Activated CD8-positive, alpha-beta memory T cell treated with anti-CD3 and anti-CD28 coated beads for 48 hours (primary cell): ENCODE results near the gene OSBPL9.
"Not testable (repeated sequence)": the region's sequence is repeated elsewhere in the genome, so short reads cannot be mapped to it uniquely, and the experiment has no call there.

Source experiments
- DNase-seq, 3 experiments: peaks; one replicate each; pipeline ENCODE4 v3.0.0-alpha.2; 2020; ENCODE audit warnings: low read depth in 2 of 3, low spot score in 2 of 3

Gene OSBPL9

DNA sequence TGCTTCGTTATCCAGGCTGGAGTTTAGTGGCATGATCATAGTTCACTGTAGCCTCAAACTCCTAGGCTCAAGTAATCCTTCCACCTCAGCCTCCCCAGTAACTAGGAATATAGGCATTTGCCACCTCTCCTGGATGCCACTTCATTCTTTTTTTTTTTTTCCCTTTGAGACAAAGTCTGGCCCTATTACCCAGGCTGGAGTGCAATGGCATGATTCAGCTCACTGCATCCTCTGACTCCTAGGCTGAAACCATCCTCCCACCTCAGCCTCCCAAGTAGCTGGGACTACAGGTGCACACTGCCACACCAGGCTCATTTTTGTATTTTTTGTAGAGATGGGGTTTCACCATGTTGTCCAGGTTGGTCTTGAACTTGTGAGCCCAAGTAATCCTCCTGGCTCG, 19.3 kb downstream of the OSBPL9 start:
- DNase-seq: no peak

DNA sequence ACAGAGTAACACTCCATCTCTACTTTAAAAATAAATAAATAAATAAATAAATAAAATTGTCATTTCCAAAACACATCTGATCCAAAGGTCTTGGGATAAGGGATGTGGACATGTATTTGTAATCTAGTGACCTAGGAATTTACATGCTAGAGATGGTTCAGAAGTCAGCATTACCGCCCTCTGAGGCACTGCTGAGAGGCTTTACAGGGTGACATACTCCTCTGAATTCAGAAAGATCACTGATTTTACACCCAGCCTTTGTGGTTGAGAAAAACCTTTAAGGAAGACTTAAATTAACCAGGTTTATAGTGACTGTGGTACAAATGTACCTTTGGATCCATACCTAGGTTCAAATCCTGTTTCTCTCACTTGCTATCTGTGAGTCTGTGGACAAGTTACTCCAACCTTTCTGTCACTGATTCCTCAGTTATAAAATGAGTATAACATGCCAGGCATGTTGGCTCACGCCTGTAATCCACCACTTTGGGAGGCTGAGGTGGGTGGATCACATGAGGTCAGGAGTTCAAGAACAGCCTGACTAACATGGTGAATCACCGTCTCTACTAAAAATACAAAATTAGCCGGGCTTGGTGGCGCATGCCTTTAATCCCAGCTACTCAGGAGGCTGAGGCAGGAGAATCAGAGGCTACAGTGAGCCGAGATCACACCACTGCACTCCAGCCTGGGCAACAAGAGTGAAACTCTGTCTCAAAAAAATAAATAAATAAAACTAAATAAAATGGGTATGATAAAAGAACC, 20.1 kb downstream of the OSBPL9 start:
- no peak for DNase-seq

DNA sequence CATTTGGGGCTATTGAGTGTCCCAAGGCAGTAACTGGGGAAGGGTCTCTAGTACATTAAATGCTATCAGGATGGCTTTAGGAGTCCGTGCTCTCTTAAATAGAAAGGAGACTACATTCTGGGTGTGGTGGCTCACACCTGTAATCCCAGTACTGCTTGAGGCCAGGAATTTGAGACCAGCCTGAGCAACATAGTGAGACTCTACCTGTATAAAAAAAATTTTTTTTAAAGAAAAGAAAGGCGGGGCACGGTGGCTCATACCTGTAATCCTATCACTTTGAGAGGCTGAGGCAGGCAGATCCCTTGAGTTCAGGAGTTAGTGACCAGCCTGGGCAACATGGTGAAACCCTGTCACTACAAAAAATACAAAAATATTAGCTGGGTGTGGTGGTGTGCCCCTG, 21.5 kb downstream of the OSBPL9 start:
- no peak for DNase-seq

DNA sequence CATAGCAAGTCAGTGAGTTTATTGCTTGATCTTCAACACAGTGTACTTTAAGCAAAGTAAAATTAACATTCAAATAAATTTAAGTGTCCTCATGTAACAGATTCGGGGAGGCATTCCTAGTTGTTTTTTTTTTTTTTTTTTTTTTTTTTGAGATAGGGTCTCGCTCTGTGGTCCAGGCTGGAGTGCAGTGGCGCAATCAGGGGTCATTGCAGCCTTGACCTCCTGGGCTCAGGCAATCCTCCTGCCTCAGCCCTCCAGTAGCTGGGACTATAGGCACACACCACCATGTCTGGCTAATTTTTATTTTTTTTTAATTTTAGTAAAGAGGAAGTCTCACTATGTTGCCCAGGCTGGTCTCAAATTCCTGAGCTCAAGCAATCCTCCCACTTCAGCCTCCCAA, 22.8 kb downstream of the OSBPL9 start:
- DNase-seq: no peak

DNA sequence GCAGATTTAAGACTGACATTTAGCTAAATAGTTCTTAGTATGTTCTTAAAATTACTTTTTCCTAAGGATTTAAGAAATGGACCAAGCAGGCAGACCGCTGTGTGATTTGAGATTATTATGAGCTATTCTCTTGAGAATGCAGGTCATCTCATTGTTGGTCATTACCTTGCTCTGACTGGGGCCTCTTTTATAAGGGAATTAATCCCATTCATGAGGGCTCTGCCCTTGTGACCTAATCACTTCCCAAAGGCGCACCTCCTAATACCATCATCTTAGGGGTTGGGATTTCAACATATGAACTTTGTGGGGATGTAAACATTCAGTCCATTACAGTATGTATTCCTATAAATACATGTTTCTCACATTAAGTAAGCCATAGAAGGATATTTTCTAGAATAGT, 24.2 kb downstream of the OSBPL9 start:
- DNase-seq: no peak

DNA sequence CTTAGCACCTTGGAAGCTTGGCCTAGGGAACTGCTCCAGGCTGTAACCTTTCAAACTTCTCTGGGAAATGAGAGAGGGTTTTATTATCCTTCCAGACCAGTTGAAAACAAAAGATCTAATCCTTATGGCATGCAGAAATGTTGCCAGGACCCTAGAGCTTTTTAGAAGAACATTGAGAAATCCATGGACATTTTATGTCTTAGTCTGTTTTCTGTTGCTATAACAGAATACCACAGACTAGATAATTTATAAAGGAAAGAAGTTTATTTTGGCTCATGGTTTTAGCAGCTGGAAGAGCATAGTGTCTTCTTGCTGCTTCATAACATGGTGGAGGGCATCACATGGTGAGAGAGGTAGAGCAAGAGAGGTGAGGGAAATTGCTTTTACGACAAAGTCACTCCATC, 25.8 kb downstream of the OSBPL9 start:
- no peak for DNase-seq

DNA sequence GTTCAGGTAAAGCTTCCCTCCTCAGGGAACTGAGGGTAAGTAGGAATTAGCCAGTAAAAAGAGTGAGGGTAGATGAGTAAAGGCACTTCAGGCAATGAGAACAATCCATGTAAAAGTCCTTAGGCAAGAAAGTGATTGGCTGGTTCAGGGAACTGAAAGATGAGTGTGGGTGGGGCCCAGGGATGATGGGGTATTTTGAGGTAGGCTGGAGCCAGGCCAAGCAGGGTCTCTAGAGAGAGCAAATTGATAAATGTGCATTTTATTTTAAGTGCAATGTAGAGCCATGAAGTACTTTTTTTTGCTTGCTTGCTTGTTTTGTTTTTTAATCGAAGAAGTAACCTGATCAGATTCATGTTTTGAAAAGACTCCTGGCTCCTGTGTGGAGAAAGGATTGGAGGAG, 26.5 kb downstream of the OSBPL9 start:
- DNase-seq: no peak

DNA sequence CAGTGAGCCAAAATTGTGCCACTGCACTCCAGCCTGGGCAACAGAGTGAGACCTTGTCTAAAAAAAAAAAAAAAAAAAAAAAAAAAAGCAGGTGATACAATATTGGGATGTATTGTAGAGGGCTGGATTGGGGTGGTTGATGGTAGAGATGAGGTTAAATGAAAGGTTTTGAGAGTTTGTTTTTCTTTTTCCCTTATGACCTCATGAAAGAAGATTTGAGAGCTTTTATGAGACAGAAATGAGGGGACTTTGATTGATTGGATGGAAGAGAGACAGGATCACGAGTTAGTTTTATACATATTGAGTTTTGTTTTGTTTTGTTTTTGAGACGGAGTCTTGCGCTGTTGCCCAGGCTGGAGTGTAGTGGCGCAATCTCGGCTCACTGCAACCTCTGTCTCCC, 27.1 kb downstream of the OSBPL9 start:
- no peak for DNase-seq

DNA sequence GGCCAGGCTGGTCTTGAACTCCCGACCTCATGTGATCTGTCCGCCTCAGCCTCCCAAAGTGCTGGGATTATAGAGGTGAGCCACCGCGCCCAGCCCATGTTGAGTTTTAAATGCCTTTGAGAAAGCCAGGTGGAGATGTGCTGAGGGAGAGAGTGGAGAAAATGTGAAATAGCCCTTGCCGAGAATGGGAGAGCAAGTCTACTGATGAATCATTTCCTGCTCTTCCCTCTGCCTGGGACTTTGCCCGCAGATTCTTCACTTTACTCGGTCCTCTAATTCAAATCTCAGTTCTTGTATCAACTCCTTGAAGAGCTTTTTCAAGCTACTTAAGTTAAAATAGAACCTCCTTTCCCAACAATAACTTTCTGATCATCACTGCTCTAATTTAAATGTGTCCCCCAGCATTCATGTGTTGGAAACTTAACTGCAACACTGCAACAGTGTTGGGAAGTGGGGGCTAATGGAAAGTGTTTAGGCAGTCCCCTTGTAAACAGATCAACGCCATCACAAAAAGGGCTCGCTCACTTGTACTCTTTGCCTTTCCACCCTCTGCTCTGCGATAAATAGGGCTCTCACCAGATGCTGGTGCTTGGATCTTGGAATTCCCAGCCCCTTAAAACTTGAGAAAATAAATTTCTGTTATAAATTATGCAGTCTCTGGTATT, 27.8 kb downstream of the OSBPL9 start:
- no peak for DNase-seq

DNA sequence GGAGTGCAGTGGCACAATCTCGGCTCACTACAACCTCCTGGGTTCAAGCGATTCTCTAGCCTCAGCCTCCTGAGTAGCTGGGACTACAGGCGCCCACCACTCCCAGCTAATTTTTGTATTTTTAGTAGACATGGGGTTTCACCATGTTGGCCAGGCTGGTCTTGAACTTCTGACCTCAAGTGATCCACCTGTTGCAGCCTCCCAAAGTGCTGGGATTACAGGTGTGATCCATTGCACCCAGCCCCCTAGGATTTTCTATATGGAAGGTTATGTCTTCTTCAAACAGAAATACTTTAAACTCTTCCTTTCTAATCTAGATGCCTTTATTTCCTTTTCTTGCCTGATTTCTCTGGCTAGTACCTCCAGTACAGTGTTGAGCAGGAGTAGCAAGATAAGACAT, 29.7 kb downstream of the OSBPL9 start:
- DNase-seq: not testable (repeated sequence)

DNA sequence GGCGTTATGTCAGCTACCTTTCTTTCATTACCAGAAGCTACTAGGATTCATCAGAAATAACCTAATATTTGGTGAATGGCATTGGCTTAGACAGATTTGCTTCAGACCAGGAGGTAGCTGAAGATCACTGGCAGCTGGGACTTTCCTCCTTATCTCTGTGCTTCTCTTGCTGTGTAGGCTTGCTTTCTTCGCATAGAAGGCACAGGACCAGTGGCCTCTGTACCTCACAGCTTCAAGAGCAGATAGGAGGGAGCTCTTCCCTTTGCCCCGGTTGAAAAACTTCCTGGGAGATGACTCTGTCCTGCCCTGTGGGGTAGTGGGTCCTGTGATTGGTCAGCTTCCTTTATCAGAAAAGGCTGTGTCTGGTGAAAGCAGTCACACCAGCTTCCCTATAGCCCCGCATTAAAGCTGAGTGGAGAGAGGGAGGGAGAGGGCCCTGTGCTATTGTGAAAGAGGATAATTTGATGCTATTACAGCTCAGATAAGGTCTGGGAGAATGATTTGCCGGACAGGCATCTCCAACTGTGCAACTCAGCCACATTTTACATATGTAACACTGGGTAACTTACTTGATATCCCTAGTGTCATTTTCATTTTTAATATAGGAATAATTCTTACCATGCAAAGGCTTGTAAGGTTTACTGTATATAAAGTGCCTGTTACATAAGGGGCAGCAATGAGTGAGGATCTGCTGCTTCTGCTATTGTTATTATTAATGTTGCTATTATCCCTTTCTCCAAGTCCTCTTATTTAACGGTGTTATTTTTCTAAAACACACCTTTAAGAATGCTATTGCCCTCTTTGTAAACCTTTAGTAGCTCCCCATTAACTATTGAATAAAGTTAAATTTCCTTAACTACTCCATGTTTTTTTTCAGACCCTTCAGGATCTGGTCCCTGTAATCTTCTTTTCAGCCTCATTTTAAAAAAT, 31.6 kb downstream of the OSBPL9 start:
- DNase-seq: no peak

DNA sequence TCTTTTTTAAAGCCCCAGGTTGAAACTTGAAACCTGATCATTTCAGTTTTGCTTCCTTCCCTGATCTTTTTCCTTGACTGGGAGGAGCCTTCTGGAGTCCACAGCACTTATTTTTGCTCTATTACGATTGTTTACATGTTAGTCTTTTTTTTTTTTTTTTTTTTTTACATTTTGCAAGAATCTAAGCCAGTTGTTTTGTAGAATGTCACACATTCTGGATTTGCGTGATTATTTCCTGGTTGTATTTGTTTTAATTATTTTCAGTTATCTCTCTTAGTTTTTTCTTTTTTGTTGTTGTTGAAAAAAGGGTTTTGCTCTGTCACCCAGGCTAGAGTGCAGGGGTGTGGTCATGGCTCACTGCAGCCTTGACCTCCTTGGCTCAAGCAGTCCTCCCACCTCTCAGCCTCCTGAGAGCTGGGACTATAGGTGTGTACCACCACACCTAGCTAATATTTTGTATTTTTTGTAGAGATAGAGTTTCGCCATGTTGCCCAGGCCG, 32.8 kb downstream of the OSBPL9 start:
- DNase-seq: no peak

DNA sequence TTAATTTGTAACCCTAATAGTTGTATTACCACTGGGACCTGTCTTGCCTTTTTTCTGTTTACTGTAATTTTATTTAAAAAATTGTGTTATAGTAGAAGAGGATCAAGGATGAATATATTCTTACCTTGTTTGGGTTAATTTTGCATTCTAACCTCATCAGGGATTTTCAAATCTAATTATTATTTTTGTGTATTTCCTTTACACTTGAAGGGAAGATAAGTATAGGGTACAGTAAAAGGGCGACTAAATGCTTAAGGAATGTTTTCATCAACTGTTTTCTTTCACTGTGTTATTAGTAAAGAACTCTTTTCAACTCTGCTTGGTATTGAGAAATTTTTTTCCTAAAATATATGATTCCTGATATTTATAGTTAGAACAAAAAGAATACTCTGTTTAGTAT, 33.3 kb downstream of the OSBPL9 start:
- no peak for DNase-seq

DNA sequence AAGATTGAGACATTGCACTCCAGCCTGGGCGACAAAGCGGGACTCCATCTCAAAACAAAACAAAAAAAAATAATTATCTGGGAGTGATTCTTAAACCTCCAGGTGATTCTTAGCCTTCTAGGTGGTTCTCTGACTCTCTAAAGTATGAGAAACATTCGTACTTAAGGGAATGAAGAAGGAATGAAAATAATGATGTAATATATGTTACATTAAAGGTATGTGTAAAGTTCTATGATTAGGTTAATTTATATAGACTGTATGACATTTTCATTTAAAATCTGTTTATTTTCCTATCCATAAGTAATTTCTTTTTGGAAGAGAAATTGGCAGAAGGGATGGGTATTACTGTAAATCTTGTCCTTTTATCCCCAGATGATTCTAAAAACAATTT, 34.7 kb downstream of the OSBPL9 start:
- DNase-seq: no peak

DNA sequence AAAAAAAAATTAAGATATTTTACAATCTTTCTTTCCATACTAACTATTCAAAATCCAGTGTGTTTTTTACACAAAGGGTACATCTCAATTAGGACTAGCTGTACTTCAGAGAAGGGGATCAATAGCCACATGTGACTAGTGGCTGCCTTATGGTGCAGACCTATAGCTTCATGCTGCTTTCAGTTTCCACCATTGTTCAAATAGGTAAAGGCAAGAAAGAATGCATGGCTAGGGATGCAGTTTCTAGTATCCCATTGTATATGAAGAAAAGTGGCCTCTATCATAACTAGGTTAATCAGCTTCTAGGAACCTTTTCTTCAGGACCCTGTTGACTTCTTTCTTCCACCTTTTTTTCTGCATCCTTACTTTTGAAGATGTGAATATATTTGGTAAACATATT, 35.7 kb downstream of the OSBPL9 start:
- no peak for DNase-seq

DNA sequence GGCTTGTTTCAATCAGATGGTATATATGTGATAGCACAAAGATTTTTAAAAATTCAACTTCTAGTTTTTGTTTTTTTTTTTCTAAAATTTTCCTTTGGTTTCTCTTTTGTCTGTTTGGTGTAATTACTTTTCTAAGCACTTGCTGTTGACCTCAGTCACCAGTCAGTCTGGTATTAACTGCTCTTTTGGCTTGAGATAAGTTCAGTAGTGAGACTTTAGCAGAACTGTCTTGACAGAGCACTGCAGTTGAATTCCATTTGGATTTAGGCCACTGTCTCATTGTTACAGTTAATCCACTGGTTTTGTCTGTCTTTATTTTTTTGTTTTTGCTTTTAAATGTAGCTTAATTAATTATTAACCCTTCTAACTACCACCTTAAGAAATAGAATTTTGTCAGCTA, 36.2 kb downstream of the OSBPL9 start:
- no peak for DNase-seq

DNA sequence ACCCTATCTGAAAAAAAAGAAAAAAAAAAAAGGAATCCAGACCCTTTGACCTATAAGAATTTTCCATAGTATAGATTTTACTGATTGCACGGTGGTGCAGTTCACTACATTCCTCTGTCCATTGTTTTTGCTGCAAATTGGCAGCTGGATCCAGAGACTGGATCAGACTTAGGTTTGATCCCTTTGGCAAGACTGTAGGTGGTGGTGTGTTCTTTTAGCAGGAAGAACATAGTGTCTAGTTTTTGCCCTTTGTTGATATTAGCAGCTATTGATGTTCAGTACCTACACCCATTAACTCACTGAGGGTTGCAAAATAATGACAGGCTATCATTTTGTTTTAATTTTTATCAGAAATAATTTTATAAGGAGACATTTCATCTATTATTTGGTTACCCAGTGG, 37.1 kb downstream of the OSBPL9 start:
- no peak for DNase-seq

DNA sequence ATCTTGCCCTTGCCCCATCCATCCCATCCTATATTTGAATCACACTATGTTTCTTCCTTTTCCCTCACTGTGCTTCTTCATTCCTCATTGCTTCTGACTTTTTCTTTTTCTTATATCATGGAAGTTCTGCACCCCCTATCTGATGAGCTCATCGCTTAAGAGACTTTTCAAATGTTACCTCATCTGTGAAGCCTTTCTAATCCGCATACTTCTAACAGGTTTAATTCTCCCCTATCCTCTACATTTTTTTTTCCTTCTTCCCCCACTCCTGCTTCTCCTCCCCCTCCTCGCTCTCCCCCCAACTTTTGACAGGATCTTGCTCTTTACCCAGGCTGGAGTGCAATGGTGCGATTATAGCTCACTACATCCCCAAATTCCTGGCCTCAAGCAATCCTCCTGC, 39.5 kb downstream of the OSBPL9 start:
- DNase-seq: no peak

DNA sequence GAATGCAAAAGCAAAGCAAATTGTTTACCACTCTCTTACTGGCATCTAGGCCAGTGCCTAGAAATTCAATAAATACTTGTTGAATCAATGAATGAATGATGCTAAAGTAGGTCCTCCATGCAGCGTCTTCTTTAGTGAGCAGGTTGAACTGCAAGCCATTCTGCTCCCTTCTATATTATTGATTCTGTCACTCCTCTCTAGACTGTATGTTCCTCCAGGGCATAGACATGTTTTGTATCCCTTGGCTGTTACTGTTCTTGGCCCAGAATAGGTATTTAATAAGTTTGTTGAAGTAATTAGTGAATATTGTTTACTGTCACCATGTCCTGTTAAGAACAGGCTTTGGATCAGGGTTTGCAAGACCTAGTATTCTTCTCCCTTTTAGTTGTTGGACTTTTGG, 43.7 kb downstream of the OSBPL9 start:
- DNase-seq: no peak

DNA sequence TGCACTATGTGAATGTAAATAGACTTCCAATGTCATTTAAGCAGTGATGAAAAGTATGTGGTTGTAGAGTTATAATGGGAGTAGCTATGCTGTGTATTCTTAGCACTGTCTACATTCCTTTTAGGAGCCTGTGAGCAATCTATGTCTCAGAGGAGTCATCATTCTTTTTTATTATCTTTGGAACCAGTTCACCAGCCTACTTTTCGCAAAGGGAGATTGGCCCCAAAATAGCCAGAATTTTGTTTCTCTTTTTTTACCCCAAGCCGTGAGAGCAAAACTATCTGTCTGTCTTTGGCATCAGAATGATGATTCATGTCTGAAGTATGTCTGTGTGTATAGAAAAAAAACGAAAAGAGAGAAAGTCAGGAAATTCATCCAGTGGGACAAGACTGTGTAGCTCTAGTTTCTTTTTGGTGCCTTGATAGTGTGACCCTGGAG, 44.2 kb downstream of the OSBPL9 start:
- no peak for DNase-seq

DNA sequence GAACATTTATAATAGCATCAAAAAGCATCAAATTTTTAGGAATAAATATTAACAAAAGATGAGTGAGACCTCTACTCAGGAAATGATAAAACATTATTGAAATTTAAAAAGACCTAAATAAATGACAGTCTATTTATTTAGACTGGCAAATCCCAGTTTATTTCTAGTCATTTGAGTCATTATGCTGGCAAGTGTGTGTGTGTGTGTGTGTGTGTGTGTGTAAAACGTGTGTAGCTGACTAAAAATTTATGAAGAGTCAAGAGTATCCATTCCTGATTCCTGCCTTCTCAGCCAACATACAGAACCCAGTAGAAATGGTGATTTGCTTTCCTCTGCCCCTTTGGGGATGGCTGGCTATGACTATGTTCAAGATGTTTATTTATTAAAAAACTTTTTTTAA, 46.2 kb downstream of the OSBPL9 start:
- DNase-seq: no peak

DNA sequence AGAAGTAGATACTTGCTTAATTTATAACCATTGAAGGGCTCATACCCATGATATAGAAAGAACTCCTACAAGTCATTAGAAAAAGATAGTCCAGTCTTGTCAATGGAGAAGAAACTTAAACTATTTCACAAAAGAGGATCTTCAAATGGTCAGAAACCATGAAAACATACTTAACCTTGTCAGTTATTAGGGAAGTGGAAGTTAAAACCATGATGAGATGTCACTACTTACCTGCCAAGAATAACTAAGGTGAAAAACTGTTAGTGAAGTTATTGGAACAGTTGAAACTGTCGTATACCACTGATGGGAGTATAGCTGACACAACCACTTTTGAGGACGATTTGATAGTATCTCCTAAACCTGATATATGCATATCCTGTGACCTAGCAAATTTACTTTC, 46.8 kb downstream of the OSBPL9 start:
- no peak for DNase-seq
